Type B pancreatic cell (in vitro differentiated cells): ENCODE data around the gene GRIA1. TPM values are rescaled to one million over a fixed set of nuclear protein-coding genes. Genes with fewer than 3 reads are reported as not detected.

Experiments used
- DNase-seq: peaks from one replicate; pipeline ENCODE4 v3.0.0; 2021; ENCODE audit warnings: mixed read lengths; ENCODE audit not compliant: unreplicated experiment; ENCODE audit errors: extremely low spot score
- H3K27ac Mint-ChIP-seq: 2 replicates; pipeline ENCODE4 v1.8.0; 2021; ENCODE audit warnings: mild to moderate bottlenecking, mixed read lengths
- H3K27me3 Mint-ChIP-seq: 2 replicates; pipeline ENCODE4 v1.8.0; 2021; ENCODE audit warnings: mixed read lengths
- H3K36me3 Mint-ChIP-seq: 2 replicates; pipeline ENCODE4 v1.8.0; 2021; ENCODE audit warnings: mixed read lengths
- H3K4me1 Mint-ChIP-seq: one replicate; pipeline ENCODE4 v1.8.0; 2021; ENCODE audit warnings: mixed read lengths; ENCODE audit not compliant: unreplicated experiment
- H3K4me3 Mint-ChIP-seq: 2 replicates; pipeline ENCODE4 v1.8.0; 2021; ENCODE audit warnings: mild to moderate bottlenecking, mixed read lengths
- H3K9me3 Mint-ChIP-seq: 2 replicates; pipeline ENCODE4 v1.8.0; 2021; ENCODE audit warnings: mixed read lengths
- total RNA-seq: library from RNA; stranded (reverse); gene quantifications from 2 replicates; pipeline ENCODE4 v1.2.1, GENCODE V29; 2021; ENCODE audit warnings: low replicate concordance
- TF ChIP-seq, protein P1 (sequence below): fragments of 200-600 bp; sonication (generic); conservative IDR thresholded peaks from 2 replicates; pipeline ENCODE4 v1.5.0; 2021; ENCODE audit warnings: antibody characterized with exemption, mild to moderate bottlenecking

The GRIA1 gene
- total RNA-seq, 1 donor from 2014 or later: 18.0 TPM

DNA sequence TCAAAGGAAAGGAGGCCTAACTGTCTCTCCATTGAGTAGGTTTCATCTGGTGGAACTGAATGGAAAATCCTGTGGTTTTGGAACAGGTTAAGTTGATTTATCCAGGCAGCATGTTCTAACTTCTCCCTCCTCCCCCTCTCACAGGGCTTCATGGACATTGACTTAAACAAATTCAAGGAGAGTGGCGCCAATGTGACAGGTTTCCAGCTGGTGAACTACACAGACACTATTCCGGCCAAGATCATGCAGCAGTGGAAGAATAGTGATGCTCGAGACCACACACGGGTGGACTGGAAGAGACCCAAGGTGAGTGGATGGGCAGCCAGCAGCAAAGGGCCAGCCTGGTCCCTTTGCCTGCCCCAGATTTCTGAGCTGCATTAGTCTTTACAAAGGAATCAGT is 183.9 kb downstream of the GRIA1 start:
- TF ChIP-seq, protein P1, sequence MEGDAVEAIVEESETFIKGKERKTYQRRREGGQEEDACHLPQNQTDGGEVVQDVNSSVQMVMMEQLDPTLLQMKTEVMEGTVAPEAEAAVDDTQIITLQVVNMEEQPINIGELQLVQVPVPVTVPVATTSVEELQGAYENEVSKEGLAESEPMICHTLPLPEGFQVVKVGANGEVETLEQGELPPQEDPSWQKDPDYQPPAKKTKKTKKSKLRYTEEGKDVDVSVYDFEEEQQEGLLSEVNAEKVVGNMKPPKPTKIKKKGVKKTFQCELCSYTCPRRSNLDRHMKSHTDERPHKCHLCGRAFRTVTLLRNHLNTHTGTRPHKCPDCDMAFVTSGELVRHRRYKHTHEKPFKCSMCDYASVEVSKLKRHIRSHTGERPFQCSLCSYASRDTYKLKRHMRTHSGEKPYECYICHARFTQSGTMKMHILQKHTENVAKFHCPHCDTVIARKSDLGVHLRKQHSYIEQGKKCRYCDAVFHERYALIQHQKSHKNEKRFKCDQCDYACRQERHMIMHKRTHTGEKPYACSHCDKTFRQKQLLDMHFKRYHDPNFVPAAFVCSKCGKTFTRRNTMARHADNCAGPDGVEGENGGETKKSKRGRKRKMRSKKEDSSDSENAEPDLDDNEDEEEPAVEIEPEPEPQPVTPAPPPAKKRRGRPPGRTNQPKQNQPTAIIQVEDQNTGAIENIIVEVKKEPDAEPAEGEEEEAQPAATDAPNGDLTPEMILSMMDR: no peak
- DNase-seq: no peak
- no peaks in the 10 kb centered on the region for H3K36me3 Mint-ChIP-seq
- peaks cover 4% of the 10 kb centered on the region for H3K4me1 Mint-ChIP-seq
- H3K27ac Mint-ChIP-seq: no peak overlapping the region
- peaks cover 14% of the 10 kb centered on the region for H3K9me3 Mint-ChIP-seq
- H3K27me3 Mint-ChIP-seq: no peaks in the 10 kb centered on the region
- H3K4me3 Mint-ChIP-seq: no peak overlapping the region

DNA sequence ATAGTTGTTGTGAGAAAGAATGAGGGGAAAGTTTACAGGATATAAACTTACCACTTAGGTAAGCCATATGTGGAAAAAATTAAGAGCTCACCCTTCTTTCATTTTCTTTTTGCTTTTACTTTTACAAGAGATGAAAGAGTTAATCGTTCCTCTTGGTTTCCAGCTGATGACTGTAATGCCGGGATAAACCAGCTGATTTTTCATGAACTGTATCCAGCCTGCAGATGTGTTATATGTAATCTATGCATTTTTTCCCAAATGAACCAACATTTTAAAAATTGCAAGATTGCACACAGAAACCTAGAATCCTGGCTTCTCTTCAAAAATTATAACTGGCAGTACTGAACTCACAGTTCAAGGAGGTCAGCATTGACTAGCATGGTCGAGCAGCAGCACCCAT is 185.9 kb downstream of the GRIA1 start:
- H3K27me3 Mint-ChIP-seq: no peaks in the 10 kb centered on the region
- H3K9me3 Mint-ChIP-seq: peaks cover 15% of the 10 kb centered on the region
- no peaks in the 10 kb centered on the region for H3K36me3 Mint-ChIP-seq
- TF ChIP-seq, protein P1: no peak
- H3K4me1 Mint-ChIP-seq: peaks cover 4% of the 10 kb centered on the region
- no peak overlapping the region for H3K4me3 Mint-ChIP-seq
- H3K27ac Mint-ChIP-seq: no peak overlapping the region
- DNase-seq: no peak

DNA sequence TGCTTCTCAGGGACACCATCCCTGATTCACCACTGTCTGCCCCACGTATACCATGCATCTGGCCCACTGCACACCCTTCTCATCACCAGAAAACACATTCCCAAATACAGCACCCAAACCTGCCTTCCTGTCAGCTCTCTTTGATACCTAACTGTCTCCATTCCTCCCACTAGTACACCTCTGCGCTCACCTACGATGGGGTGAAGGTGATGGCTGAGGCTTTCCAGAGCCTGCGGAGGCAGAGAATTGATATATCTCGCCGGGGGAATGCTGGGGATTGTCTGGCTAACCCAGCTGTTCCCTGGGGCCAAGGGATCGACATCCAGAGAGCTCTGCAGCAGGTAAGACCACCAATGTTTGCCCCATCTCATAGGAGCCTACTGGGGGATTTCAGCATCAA is 186.4 kb downstream of the GRIA1 start:
- Mint-ChIP-seq H3K4me1 (peaks cover 4% of the 10 kb centered on the region), H3K27ac (no peak overlapping the region), H3K9me3 (peaks cover 11% of the 10 kb centered on the region), H3K27me3 (no peaks in the 10 kb centered on the region), H3K36me3 (no peaks in the 10 kb centered on the region), H3K4me3 (no peak overlapping the region)
- TF ChIP-seq, protein P1: no peak
- no peak for DNase-seq

DNA sequence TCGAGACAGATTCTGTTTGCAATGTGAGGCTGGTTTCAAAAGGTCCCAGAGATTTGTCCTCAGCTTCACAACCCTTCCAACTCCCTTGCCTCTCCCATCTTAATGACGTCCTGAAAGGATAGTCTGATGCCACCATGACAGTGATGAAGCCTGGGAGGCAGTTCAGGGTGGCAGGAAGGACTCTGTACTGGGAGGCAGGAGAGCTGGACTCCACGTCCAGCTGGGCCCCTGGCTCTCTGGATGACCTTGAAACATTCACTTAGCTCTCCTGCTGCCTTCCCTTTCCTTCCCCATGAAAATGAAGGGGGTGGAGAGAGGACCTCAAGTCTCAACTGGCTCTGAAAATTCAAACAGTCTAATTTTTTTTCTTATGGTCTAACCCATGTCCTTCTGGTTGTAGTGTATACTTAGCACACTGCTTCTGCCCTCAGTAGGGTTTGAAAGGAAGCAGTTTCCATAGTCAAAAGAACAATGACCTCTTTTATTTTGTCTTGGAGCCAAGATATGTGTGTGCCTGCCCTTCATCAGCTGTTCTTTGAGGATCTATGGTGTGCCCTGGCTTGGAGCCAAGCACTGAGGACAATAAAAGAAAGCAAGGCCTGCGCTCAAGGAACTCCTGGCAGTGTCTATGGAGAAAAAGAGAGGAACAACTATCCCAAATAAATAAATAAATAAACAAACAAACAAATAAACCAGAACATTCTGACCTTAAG is 188.3 kb downstream of the GRIA1 start:
- H3K4me1 Mint-ChIP-seq: peaks cover 4% of the 10 kb centered on the region
- H3K36me3 Mint-ChIP-seq: no peaks in the 10 kb centered on the region
- TF ChIP-seq, protein P1: no peak
- H3K4me3 Mint-ChIP-seq: no peak overlapping the region
- H3K27me3 Mint-ChIP-seq: no peaks in the 10 kb centered on the region
- H3K27ac Mint-ChIP-seq: no peak overlapping the region
- no peak for DNase-seq
- peaks cover 5% of the 10 kb centered on the region for H3K9me3 Mint-ChIP-seq

DNA sequence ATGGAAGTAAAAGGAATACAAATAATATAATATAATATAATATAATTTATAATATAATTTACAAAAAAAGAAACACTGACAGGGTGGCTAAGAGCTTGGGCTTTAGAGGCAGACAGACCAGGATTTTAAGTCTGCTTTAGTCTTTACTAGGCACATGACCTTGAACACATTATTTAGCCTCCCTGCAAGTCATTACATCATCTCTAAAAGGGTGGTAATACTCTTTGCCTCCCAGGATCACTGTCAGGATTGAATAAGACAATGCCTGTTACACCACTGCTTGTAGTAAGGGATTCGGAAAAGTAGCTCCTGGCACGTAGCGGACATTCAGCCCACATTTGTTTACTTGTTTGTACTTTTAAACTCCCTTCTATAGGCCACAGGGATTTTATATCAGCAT is 199.8 kb downstream of the GRIA1 start:
- Mint-ChIP-seq H3K9me3 (no peaks in the 10 kb centered on the region), H3K36me3 (no peaks in the 10 kb centered on the region), H3K27me3 (no peaks in the 10 kb centered on the region), H3K4me1 (no peaks in the 10 kb centered on the region), H3K4me3 (no peak overlapping the region), H3K27ac (no peak overlapping the region)
- TF ChIP-seq, protein P1: no peak
- no peak for DNase-seq
